ENCODE results near the gene AMN.
A peak's percentile ranks its signal among the peaks of the same experiment; 100 is the strongest.

AMN gene

DNA sequence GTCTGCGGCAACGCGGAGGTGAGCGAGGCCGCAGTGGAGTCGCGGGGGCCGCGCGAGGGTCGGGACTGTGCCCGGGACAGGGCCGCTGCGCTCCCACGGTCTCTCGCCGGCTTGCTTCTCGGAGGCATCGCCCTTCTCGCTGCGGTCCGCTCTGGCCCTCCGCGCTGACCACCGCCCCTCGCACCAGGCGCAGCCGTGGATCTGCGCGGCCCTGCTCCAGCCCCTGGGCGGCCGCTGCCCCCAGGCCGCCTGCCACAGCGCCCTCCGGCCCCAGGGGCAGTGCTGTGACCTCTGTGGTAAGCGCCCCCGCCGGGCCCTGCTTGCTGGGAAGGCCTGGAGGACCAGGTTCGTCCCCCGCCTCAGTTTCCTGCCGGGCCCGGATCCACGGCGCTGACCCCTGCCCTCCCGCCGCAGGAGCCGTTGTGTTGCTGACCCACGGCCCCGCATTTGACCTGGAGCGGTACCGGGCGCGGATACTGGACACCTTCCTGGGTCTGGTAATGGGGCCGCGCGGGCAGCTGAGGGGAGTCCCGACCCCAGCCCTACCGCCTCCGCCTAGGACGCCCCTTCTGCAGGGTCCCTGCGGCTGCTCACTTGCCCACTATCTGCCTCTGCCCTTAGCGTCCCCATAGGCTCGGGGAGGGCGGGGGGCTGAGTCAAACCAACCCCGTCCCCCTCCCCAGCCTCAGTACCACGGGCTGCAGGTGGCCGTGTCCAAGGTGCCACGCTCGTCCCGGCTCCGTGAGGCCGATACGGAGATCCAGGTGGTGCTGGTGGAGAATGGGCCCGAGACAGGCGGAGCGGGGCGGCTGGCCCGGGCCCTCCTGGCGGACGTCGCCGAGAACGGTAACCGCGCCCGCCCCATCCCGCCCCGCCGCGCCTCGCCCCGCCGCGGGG lies 7.0 kb downstream of the AMN start:
- no peak for DNase-seq

DNA sequence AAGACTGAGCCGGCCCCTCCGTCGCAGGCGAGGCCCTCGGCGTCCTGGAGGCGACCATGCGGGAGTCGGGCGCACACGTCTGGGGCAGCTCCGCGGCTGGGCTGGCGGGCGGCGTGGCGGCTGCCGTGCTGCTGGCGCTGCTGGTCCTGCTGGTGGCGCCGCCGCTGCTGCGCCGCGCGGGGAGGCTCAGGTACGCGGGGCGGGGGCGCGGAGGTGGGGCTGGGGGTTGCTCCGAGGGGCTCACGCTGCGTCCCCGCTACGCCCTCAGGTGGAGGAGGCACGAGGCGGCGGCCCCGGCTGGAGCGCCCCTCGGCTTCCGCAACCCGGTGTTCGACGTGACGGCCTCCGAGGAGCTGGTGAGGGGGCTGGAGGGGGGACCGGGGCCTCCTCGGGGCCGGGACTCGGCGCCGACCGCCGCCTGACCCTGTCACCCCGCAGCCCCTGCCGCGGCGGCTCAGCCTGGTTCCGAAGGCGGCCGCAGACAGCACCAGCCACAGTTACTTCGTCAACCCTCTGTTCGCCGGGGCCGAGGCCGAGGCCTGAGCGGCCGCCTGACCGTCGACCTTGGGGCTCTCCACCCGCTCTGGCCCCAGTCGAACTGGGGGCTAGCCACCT lies 7.8 kb downstream of the AMN start:
- DNase-seq: no peak

DNA sequence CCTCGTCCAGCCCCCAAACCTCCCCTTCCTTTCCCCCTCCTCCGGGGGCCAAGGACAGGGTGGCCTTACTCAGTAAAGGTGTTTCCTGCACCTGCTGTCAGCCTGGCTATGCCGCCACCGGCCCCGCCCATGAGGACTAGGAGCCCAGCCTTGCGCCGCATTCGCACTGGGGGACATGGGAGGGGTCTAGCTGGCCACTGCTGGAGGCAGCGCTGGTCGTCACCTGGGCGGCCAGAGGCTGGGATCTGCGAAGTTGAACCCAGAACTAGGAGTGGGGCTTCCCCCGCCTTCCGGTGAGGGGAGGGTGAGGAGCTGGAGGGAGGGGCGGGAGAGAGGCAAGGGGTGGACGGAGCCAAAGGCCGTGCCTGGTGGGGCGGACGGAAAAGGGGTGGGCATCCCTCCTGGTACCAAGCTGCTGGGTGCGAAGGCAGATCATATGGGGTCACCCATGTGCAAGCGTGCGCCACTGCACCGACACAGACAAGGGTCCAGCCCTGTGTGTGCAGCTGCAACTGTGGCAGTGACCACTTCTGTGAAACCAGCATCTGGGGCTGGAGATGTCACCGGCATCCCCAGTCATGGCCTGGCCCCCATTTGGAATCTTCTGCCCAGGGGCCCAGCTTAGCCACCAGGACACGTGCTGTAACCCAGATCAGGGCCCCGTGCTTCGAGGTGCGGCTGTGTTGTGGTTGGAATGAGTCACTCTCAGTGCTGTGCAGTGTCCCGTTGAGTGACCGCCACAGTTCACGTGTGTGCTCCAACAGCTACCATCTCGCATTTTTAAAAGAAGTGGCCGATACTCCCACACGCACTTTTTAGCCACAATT lies 8.5 kb downstream of the AMN start:
- peak; percentile 29 for DNase-seq

DNA sequence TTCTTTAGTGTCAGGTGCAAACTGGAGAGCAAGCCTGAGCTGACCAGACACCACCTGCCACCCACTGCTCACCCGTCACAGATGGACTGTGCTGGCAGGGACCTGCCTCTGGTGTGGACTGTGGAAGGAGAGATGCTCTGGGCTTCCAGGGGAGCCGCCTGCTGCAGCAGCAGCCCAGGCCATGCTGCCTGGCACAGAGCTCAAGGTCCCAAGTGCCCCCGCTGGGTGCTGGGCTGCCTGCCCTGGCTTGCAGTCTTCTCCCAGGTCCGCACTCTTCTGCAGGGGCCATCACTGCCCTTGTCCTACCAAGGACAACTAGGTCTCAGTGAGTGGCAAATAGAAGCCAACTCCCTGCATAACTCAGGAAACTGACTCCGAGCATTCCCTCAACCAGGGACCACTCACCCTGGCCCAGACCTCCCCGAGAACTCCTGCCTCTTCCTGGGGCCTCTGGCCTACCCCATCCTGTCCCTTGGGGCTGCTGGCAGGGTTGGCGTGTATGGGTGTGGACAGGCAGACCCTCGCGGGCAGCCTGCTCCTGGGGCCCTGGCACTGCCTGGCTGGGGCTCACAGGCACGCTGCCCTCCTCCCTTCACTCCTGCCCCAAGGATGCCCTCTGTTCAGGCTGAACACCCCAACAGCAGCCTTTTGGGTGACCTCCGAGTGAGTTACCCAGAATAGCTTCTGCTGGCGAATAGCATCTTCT lies 9.3 kb downstream of the AMN start:
- DNase-seq: no peak

DNA sequence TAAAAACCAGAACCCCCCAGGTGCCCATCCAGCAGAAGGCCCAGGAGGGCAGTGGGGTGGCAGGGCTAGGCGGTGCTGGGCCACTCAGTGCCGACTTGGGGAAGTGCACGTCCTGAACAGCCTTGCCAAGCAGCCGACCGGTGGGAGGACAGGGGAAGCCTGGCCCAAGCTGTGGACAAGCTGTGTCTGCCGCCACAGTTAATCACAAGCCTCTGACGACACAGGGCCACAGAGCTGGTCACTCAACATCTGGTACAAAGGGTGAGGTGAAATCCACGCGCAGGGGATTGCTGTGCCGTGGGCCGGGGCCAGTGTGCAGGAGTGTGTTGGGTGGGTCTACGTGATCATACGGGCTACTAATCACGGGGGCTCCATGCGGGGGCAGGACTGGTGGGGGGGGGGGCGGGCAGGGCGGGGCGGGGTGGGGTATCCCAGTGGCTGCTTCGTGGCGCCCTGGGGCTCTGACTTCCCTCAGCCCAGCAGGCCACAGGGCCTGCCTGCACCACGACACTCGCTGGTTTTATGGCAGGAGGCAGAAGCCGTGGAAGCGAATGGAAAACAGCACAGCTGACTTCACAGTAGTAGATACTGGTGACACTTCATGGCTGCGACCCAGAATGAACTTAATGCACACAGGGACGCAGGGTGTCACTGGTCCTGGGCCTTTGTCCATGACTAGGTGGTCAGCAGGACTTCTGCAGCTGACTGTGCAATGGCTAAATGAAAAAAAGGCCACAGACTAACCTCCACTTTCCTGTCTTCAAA lies 10.2 kb downstream of the AMN start:
- no peak for DNase-seq

DNA sequence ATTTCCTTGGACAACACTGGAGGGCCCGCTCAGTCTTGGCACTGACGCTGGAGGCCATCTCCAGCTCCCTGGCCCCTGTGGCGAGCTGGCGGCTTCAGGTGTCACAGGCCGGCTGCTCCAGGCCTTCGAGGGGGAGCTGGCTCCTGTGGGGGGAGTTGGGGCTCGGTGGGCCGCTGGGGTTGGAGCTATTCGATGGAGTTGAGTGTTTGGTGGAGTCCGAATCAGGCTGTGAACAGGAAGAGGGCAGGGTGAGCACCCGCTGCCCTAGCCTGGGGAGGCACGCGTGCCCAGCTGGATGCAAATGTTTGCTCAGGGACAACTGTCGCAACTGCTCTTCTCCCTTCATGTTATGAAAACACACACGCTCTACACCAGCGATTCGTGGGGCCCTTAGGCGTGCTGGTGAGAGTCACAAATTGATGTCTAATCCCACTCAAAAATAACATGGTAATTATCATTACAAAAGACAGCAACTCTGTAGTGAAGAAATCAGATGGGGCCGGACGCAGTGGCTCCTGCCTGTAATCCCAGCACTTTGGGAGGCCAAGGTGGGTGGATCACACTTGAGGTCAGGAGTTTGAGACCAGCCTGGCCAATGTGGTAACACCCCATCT lies 11.3 kb downstream of the AMN start:
- DNase-seq: no peak

DNA sequence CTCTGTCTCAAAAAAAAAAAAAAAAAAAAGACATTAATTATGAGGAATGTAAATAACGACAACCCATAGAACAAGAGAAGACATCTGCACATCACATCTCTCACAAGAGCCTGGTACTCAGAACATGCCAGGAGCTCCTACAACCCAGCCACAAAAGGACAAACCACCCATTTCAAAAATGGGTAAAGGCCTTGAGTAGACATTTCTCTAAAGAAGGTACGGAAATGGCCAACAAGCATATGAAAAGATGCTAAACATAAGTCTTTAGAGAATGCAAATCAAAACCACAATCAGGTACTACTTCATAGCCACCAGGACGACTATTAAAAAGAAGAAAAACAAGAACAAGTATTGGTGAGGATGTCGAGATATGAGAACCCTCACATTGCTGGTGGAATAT lies 13.3 kb downstream of the AMN start:
- DNase-seq: no peak

DNA sequence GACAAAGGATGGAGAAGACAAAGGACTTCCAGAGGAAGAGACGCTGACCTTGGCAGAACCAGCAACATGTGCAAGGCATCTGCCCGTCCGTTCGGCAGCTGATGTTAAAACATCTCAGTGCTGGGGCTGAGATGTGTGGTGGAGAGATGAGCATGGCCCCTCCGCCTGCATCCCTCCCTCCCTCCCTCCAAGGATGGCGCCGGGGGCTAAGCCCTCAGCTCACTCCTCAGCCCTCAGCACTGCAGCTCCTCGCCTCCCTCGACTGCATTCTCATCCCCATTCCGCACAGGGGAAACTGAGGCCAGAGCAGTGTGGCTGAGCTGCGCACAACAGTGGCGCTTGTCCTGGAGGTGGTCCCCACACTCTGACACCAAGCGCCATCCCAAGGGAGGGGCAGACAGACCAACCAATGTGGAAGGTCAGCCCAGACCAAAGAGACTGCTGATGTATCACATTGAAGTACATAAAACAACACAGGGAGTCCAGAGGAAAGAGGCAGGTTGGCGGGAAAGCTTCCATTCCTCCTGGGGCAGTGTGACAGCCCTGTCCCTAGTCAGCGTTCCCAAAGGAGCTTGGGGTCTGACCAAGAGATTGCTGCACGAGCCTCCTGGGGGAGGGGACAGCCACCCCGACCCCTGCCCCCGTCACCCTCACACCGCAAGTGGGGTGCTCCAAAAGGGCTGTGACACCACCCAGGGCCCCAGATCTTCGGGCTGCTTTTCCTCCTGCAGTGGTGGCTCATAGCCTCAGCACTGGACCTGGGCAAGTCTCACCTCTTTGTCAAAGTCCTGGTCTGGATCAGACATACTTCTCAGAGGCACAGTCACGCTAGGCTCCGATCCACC lies 15.1 kb downstream of the AMN start:
- no peak for DNase-seq

DNA sequence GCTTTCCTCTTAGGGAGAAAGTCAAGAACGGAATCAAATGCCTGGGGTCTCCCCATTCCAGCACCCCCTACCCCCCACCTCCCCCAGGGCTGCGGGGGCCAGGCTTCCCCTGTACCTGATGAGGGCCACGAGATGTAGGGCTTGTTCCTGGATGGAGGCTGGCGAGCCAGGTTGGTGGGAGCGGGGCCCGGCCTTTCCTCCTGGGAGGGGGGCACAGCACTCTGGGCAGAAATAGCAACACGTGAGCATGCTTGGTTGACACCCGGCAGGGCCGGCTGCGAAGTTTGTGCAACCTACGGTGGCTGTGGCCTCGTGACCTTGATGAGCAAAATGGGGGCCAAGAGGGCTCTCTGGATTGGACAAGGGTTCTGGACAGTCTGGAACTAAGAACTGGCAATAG lies 15.7 kb downstream of the AMN start:
- no peak for DNase-seq

DNA sequence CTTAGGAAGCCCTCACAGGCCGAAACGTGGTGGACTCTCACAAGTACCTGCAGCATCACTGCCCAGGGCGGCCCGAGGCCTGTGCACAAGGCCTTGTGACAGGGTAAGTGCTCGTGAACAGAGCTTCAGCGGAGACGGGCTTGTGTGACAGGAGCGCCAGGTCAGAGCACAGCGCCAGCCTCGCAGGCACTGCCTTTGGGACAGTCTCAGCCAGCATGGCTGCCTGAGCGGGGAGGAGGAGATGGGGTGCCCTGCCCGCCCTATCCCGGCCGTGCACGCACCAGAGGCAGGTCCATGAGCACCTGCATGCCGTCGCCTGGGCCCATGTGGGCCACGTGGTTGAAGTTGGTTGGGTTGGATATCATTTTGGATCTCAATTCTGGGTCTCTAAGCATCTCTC lies 16.9 kb downstream of the AMN start:
- DNase-seq: no peak

DNA sequence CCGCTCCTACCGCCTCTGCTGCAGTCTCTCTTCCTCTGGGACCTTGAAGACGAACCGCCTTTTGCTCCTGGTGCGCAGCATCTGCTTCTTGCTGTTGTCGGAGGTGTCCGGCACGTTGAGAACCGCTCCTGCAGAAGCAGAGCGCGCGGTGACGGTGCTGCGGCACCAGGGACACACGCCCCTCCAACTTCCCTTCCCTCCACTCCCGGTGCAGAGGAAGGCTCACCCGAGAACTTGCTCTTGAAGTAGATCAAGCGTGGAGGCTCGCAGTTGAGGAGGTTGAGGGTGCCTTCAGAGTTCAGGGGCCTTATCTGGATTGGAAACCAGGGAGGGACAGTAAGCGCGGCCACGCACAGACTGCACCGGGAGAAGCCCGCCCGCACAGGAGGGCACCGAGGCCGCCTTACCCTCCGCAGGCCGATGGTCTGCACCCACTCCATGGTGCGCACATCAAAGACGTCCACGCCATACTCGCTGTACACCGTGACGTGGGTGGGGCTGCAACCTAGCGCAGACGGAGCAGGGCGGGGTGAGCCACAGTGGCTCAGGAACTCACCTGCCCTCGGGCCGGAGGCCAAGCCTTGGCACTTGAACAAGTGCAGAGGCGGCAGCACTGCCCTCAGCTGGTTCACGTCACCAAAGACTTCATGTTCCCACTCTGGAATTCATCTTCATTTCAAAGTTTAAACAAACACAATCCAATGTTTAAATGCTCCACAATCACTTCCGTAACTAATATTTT lies 17.5 kb downstream of the AMN start:
- no peak for DNase-seq

DNA sequence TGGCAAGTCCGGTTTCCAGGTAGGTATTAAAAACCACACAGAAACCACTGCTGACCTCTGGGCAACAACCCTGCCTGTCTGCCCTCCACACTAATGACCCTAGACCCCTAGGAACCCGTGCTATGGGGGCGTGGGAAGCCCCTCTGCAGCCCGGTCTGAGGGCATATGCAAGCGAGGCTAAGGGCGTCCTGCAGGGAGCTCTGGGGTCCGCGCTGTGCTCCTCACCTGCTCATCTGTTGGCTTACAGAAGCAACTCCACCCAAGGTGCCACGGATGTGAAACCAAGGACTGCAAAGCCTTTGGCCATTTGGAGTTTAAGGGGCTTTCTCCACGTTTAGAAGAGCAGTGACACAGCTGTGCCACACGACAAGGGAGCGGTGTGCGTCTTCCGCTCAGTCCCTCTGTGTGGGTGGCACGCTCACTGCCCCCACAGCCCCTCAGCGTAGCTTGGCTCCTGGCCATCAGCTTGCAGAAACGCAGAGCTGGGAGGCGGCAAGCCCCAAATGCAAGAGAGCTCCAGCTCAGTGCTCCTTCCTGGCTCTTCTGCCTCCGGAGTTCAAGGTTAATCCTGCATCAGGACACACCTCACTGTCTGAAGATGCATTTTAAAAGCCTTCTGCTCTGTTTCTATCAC lies 18.4 kb downstream of the AMN start:
- no peak for DNase-seq

DNA sequence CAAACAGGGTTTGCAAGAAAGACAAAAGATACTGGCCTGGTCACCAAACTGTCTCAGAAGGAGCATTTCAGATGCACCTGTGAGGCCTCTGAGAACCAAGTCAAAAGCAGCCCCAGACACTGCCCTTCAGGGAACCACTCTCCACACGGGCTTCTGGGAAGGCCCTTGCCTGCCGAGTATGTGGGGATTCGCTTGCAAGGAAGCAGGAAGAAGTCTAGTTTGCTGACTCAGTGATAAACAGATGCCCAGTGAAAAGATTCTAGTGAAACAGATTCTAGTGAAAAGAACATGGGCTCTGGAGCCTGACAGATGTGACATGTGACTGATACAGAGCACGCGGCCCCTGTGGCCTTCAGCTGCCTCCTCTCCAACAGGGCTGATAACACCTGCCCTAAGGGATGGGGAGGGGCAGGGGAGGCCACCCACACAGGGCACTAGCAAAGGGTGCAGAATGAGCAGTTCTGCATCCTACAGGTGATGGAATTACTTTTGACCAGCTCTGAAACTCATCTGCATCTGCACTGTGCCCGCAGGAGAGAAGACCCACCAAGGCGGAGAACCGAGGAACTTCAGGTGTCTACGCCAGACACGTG lies 19.1 kb downstream of the AMN start:
- DNase-seq: peak; percentile 31

DNA sequence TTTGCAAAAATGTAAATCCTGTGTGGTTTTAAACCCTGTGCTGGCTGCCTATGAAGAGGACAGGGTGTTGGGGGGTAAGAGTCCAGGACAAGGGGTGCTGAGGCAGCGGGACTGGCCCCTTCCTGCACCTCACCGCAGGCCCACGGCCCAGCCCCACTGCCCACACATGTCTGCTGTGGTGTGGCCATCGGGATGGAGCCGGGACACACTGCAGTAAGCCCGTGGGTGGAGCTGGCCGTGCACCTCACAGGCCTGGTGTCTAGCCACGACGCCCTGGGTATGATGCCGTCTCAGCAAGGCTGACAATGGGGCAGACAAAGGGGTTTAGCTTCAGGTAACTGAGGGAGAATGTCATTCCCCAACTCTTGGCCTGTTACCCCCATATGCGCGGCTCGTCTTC lies 19.6 kb downstream of the AMN start:
- DNase-seq: no peak

DNA sequence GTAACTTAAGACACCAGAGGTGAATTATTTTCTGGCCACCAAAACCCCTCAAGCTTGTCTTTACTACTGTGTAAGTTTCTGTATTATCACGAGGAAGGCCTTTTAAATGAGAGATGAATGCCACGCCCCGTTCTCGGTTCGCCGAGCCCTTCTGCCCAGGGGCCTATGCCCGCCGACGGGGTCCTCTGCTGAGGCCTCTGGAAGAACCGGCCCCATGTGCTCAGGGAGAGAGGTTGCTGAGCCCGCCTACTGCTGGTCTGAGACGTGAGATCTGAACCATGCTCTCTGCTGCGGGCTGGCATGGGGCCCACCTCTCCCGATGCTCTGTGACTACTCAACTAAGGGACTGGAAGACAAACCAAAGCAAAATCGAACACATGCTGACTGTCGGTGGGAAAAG lies 21.0 kb downstream of the AMN start:
- no peak for DNase-seq

DNA sequence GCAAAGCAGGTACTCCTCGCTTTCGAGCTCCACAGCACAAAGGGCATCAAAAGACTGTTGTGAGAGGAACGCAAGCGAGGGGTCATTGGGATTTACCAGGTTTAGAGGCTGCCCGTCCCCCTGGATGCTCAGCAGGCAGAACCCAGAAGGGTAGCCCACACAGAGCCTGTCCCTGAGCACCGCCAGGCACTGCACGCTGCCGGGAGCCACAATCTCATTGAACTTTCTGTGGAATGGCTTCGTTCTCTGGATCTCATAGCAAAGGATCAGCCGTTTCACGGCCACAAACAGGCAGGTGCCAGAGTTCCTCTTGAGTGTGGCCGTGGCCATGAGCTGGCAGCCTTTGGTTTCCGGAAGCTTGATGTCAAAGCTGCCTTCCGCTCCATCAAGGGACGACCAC lies 21.5 kb downstream of the AMN start:
- no peak for DNase-seq

DNA sequence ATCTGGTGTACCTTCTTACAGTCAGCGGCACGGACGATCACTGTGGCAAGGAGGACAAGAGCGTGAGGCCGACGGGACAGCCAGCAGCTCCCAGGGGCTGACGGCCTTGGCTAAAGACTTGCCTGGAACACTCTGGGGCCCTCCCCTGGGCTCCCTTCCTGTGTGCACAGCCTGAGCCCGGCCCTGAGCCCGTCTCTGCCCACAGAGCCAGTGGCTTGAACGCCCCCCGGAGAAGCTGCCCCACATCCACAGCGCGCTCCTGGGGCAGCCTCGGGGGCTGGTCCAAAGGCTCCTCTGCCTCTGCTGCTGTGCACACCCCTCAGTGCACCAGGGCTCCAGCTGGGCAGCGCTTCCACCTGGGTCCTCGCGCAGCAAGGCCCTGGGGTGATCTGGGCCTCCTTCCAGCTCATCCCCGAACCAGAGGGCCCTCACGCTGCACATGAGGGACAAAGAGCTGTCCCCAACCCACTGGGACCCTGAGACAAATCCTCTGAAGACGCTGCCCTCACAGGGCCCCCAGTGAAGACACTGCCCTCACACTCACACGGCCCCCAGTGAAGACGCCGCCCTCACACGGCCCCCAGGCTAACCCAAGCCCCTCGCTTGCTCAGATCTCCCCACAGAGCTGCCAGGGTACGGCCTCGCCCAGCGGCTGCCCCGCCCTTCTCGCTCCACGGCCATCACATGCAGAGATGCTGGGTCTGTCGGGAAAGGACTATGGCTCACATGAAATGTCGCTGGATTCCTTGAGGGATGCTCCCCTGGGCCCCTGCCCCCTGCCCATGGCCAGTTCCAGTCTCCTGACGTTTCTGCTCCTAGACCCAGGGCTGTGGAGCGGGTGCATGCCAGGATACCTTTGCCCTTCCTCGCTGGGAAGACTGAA lies 22.2 kb downstream of the AMN start:
- DNase-seq: no peak
